Mammary epithelial cell (primary cell): ENCODE results near the gene RGMA.

Experiments used
- CTCF ChIP-seq, 2 donors: IDR thresholded peaks in 1 of 2; conservative IDR thresholded peaks in 1 of 2; 2 replicates each; pipeline ENCODE4 v1.5.1; 2011 to 2012; ENCODE audit warnings: inconsistent platforms in 2 of 2, low read length in 2 of 2, mild to moderate bottlenecking in 2 of 2, control low read depth in 1 of 2, low read depth in 1 of 2; ENCODE audit not compliant: insufficient read depth in 1 of 2; ENCODE audit errors: extremely low read depth in 1 of 2
- EZH2 ChIP-seq: IDR thresholded peaks from 2 replicates; pipeline ENCODE4 v1.6.1; 2012; ENCODE audit warnings: low read length, inconsistent platforms, borderline replicate concordance

- TF ChIP-seq CTCF (conservative IDR thresholded peaks at IDR 0.05 in 1 of 2, IDR thresholded peaks at IDR 0.05 in 1 of 2; ENCODE audit: extremely low read depth in 1 of 2, insufficient read depth in 1 of 2, low read depth in 1 of 2, low read length in 2 of 2) (no peak), EZH2 (no peak)
These were observed 20.5 kb upstream of the RGMA start for GRCh38 chr15:93109336-93110102.
